H1 (cell line): ENCODE measurements around the gene SCN1B. TPM values are rescaled to one million over a fixed set of nuclear protein-coding genes. Genes with fewer than 3 reads are reported as not detected.

Source experiments
- CTCF ChIA-PET: fragments of 300-600 bp; sonication (Branson Sonifier 250); formaldehyde crosslinking; loops from one replicate; lab custom pipeline; 2021; ENCODE audit not compliant: partially characterized antibody; lab: Charles Lee
- POLR2A ChIA-PET: fragments of 300-600 bp; sonication (Branson Sonifier 250); formaldehyde crosslinking; loops from one replicate; lab custom pipeline; 2021; ENCODE audit warnings: inconsistent platforms; ENCODE audit not compliant: partially characterized antibody; lab: Charles Lee
- DNase-seq, 2 experiments: peaks; one replicate each; pipeline versions ENCODE4 v3.0.0 to v3.0.0-alpha.2; 2010 to 2022; ENCODE audit warnings: low spot score in 2 of 2, low read depth in 1 of 2, mixed read lengths in 1 of 2
- FAIRE-seq: peaks from 2 replicates; lab custom pipeline; 2011; peaks lifted over from hg19 to GRCh38; lab: Jason Lieb, UNC
- H2AFZ ChIP-seq: 2 replicates; pipeline ENCODE4 v1.8.1; 2012; ENCODE audit warnings: low read length, inconsistent platforms
- H2AK5ac ChIP-seq: 2 replicates; pipeline ENCODE4 v1.6.1; 2013; ENCODE audit warnings: low read depth, low read length
- H2BK120ac ChIP-seq: replicated peaks from 2 replicates; pipeline ENCODE3; 2013; ENCODE audit warnings: low read depth, low read length, inconsistent platforms
- H2BK12ac ChIP-seq: 2 replicates; pipeline ENCODE4 v1.6.1; 2013; ENCODE audit warnings: low read depth, low read length
- H2BK15ac ChIP-seq: 2 replicates; pipeline ENCODE4 v1.6.1; 2013; ENCODE audit warnings: low read length
- H2BK20ac ChIP-seq: 2 replicates; pipeline ENCODE4 v1.6.1; 2013; ENCODE audit warnings: low read length
- H2BK5ac ChIP-seq: 2 replicates; pipeline ENCODE4 v1.6.1; 2013; ENCODE audit warnings: low read depth, low read length
- H3K14ac ChIP-seq: 2 replicates; pipeline ENCODE4 v1.6.1; 2013; ENCODE audit warnings: inconsistent platforms; ENCODE audit not compliant: insufficient read length
- H3K18ac ChIP-seq: 2 replicates; pipeline ENCODE4 v1.6.1; 2013; ENCODE audit warnings: low read length; ENCODE audit errors: extremely low read depth
- H3K23ac ChIP-seq: 2 replicates; pipeline ENCODE4 v1.6.1; 2013; ENCODE audit warnings: inconsistent platforms; ENCODE audit not compliant: insufficient read length
- H3K23me2 ChIP-seq: 2 replicates; pipeline ENCODE4 v1.6.1; 2013; ENCODE audit warnings: low read depth, low read length
- H3K27ac ChIP-seq: 2 replicates; pipeline ENCODE4 v1.6.1; 2011; ENCODE audit warnings: low read depth, low read length, inconsistent platforms
- H3K27me3 ChIP-seq, 4 experiments: replicated peaks in 1 of 4; 1 replicate in 1 of 4; 2 replicates in 3 of 4; pipeline versions ENCODE4 v1.6.1 to v1.8.1; 2011 to 2013; ENCODE audit warnings: low read length in 3 of 4, mild to moderate bottlenecking in 3 of 4, inconsistent platforms in 2 of 4, mixed read lengths in 2 of 4, moderate library complexity in 1 of 4; ENCODE audit not compliant: control insufficient read depth in 3 of 4, insufficient read depth in 3 of 4; ENCODE audit errors: extremely low read depth in 1 of 4
- H3K36me3 ChIP-seq, 4 experiments: 2 replicates each; pipeline versions ENCODE4 v1.6.1 to v1.8.1; 2011 to 2013; ENCODE audit warnings: mild to moderate bottlenecking in 4 of 4, low read length in 3 of 4, moderate library complexity in 2 of 4, control low read depth in 1 of 4, inconsistent platforms in 1 of 4; ENCODE audit not compliant: insufficient read depth in 4 of 4, control insufficient read depth in 2 of 4
- H3K4ac ChIP-seq: replicated peaks from 2 replicates; pipeline ENCODE3; 2013; ENCODE audit warnings: low read length, low read depth, mixed read lengths, inconsistent platforms; ENCODE audit not compliant: insufficient read length
- H3K4me1 ChIP-seq, 4 experiments: replicated peaks in 1 of 4; 1 replicate in 1 of 4; 2 replicates in 3 of 4; pipeline versions ENCODE4 v1.6.1 to v1.8.1; 2011 to 2013; ENCODE audit warnings: low read length in 3 of 4, inconsistent platforms in 2 of 4, mixed read lengths in 1 of 4; ENCODE audit not compliant: insufficient read depth in 4 of 4, control insufficient read depth in 3 of 4
- H3K4me2 ChIP-seq, 2 experiments: 2 replicates each; pipeline versions ENCODE4 v1.6.1 to v1.8.1; 2011 to 2013; ENCODE audit warnings: low read depth in 2 of 2, low read length in 2 of 2, control low read depth in 1 of 2, inconsistent platforms in 1 of 2, mild to moderate bottlenecking in 1 of 2; ENCODE audit not compliant: insufficient read depth in 1 of 2
- H3K4me3 ChIP-seq, 4 experiments: fragments of 200-600, 300-600 bp in 1 of 4; sonication (generic), shearing (Covaris generic), sonication (Bioruptor Twin) in 1 of 4; 2 replicates each; pipeline versions ENCODE4 v1.5.1 to v1.8.1; 2011 to 2016; ENCODE audit warnings: low read length in 4 of 4, low read depth in 3 of 4, control low read depth in 2 of 4, inconsistent platforms in 2 of 4, mild to moderate bottlenecking in 2 of 4, mixed read lengths in 1 of 4, moderate library complexity in 1 of 4; ENCODE audit not compliant: insufficient read depth in 2 of 4; ENCODE audit errors: extremely low read depth in 1 of 4
- H3K56ac ChIP-seq: replicated peaks from 2 replicates; pipeline ENCODE3; 2013; ENCODE audit warnings: low read depth, mild to moderate bottlenecking, mixed read lengths, low read length, inconsistent platforms; ENCODE audit not compliant: insufficient read length
- H3K79me1 ChIP-seq: 2 replicates; pipeline ENCODE4 v1.6.1; 2013; ENCODE audit warnings: low read depth, low read length, control low read depth
- H3K79me2 ChIP-seq, 2 experiments: 2 replicates each; pipeline versions ENCODE4 v1.6.1 to v1.8.1; 2012 to 2013; ENCODE audit warnings: low read length in 2 of 2, mild to moderate bottlenecking in 2 of 2, inconsistent platforms in 1 of 2; ENCODE audit not compliant: insufficient read depth in 2 of 2, control insufficient read depth in 1 of 2
- H3K9ac ChIP-seq, 4 experiments: replicated peaks in 1 of 4; 1 replicate in 1 of 4; 2 replicates in 3 of 4; pipeline versions ENCODE4 v1.6.1 to v1.8.1; 2011 to 2013; ENCODE audit warnings: low read depth in 3 of 4, low read length in 3 of 4, control low read depth in 2 of 4, mild to moderate bottlenecking in 2 of 4, moderate library complexity in 2 of 4, inconsistent platforms in 1 of 4; ENCODE audit errors: extremely low read depth in 1 of 4
- H3K9me3 ChIP-seq, 2 experiments: 2 replicates each; pipeline versions ENCODE4 v1.6.1 to v1.8.1; 2012 to 2013; ENCODE audit warnings: mild to moderate bottlenecking in 2 of 2, moderate library complexity in 2 of 2, control low read depth in 1 of 2, inconsistent platforms in 1 of 2, low read depth in 1 of 2, low read length in 1 of 2, mixed read lengths in 1 of 2; ENCODE audit not compliant: insufficient read depth in 2 of 2
- H4K20me1 ChIP-seq, 2 experiments: replicated peaks in 1 of 2; 2 replicates each; pipeline versions ENCODE3 to v1.8.1; 2011 to 2013; ENCODE audit warnings: inconsistent platforms in 2 of 2, low read length in 2 of 2, mild to moderate bottlenecking in 1 of 2; ENCODE audit not compliant: insufficient read depth in 2 of 2, control insufficient read depth in 1 of 2
- H4K5ac ChIP-seq: 2 replicates; pipeline ENCODE4 v1.6.1; 2013; ENCODE audit warnings: low read length, low read depth, mixed read lengths, inconsistent platforms; ENCODE audit not compliant: insufficient read length
- H4K8ac ChIP-seq: 2 replicates; pipeline ENCODE4 v1.8.0; 2013; ENCODE audit warnings: mild to moderate bottlenecking, moderate library complexity, low read length, inconsistent platforms; ENCODE audit not compliant: insufficient read depth; ENCODE audit errors: extremely low read depth
- H4K91ac ChIP-seq: replicated peaks from 2 replicates; pipeline ENCODE3; 2013; ENCODE audit warnings: low read length, mixed read lengths, inconsistent platforms; ENCODE audit not compliant: insufficient read length
- POLR2A ChIP-seq, 2 experiments: IDR thresholded peaks; 1 replicate in 1 of 2; 2 replicates in 1 of 2; pipeline ENCODE4 v1.6.1; 2011; ENCODE audit warnings: low read depth in 2 of 2, low read length in 2 of 2, mild to moderate bottlenecking in 2 of 2; ENCODE audit errors: control extremely low read depth in 1 of 2
- POLR2AphosphoS5 ChIP-seq: IDR thresholded peaks from 2 replicates; pipeline ENCODE4 v1.6.1; 2011; ENCODE audit warnings: low read depth, low read length
- RBBP5 ChIP-seq: IDR thresholded peaks from 2 replicates; pipeline ENCODE4 v1.7.1; 2012; ENCODE audit warnings: low read depth, mild to moderate bottlenecking, inconsistent platforms, low read length, moderate library complexity, borderline replicate concordance
- SP1 ChIP-seq: IDR thresholded peaks from 2 replicates; pipeline ENCODE4 v1.6.1; 2011; ENCODE audit warnings: low read depth, low read length
- WGBS, 2 experiments: shearing (Covaris generic) in 1 of 2; methylation state at CpG; one replicate each; pipeline versions ENCODE4 v1.1.6 to v1.1.7; 2013 to 2015; ENCODE audit warnings: low lambda C conversion rate in 2 of 2, mixed read lengths in 2 of 2, inconsistent platforms in 1 of 2, low coverage in 1 of 2, missing lambda C conversion rate in 1 of 2; ENCODE audit not compliant: insufficient replicate concordance in 2 of 2, insufficient coverage in 1 of 2, insufficient read length in 1 of 2; ENCODE audit errors: extremely low coverage in 1 of 2, missing lambda C conversion rate in 1 of 2; 5-methylcytosine and 5-hydroxymethylcytosine counted together
- polyA plus RNA-seq, 7 experiments: library from polyadenylated mRNA; depleted of rRNA in 3 of 7; stranded (reverse) in 5 of 7; unstranded in 2 of 7; fragments of >200 nt in 5 of 7; fragments of 200-250 nt in 2 of 7; gene quantifications; 1 replicate in 5 of 7; 2 replicates in 1 of 7; 4 replicates in 1 of 7; pipeline versions ENCODE4 v1.2.1 to v1.2.3, GENCODE V29; 2011 to 2013; ENCODE audit warnings: missing spikeins in 2 of 7, mixed read lengths in 2 of 7
- total RNA-seq: library from RNA; stranded (reverse); fragmentation: NEBNext Ultra II Directional; extraction: Animal tissue kit (Norgen Biotek cat#: 25700); gene quantifications from 2 replicates; pipeline ENCODE4 v1.2.1, GENCODE V29; 2021
- TF ChIP-seq, protein P1 (sequence below): IDR thresholded peaks from 2 replicates; pipeline ENCODE4 v1.6.1; 2012; ENCODE audit warnings: inconsistent platforms

Gene SCN1B
- total and polyA plus RNA-seq, 2 of the 8 experiments (the other 6 are each of a cell fraction or from before 2014, with no cell fraction given): 3.1 to 3.5 TPM

DNA sequence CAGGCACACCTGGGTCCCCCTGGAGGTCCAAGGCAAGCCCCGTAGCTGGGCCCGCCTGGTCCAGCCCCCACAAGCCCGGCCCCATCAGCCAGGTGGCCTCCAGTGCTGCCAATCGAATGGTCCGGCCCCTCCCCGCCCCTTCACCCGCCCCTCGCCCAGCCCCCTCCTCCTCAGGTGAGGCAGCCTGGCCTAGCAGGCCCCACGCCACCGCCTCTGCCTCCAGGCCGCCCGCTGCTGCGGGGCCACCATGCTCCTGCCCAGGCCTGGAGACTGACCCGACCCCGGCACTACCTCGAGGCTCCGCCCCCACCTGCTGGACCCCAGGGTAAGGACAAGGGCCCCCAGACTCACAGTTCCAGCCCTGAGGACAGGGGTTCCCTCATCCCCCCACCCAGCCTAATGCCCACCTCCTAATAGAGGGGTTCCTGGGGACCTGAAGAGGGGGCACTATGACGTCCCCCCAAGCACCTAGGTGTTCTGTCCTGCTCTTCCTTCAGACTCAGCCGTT lies 11.3 kb downstream of the SCN1B start, which contains the start of gene HPN:
TSS of gene HPN (plus strand) at position 174 of the 508 bp plus-strand sequence. CDS start 786 bp downstream, outside the sequence.
- H3K4me3 ChIP-seq: peak within 1 kb of the TSS; percentile 32 to 66 (median 44)
- no peak for FAIRE-seq
- H2BK12ac ChIP-seq: peak within 1 kb of the TSS; percentile 97
- H3K4ac ChIP-seq: peak within 1 kb of the TSS; percentile 92
- POLR2A ChIA-PET: interaction anchor here (0.8 to 1.6 kb wide), 5 partner anchors 12 to 42 kb away, joined by 3 to 12 read pairs (median 5); partner anchors contain the start of gene SCN1B
- H2AK5ac ChIP-seq: peak within 1 kb of the TSS; percentile 10; the same call in 1 of the 2 replicates
- peak within 1 kb of the TSS; percentile 90 for H4K8ac ChIP-seq
- H3K79me1 ChIP-seq: no peaks in the 10 kb centered on the region
- CTCF ChIA-PET: interaction anchor here (0.7 to 6.4 kb wide), 4 partner anchors 9 to 94 kb away, joined by 4 to 105 read pairs (median 22); partner anchors contain the start of gene LGI4
- peak within 1 kb of the TSS; percentile 1 for H2BK120ac ChIP-seq
- 0 out of 2 replicates have a peak within 1 kb of the TSS, but pooled peaks have one; percentile 90 for H2BK20ac ChIP-seq
- H3K56ac ChIP-seq: peak within 1 kb of the TSS; percentile 72
- H3K4me1 ChIP-seq: peaks cover 5 to 39% (median 25%) of the 10 kb centered on the region in 4 experiments
- peak within 1 kb of the TSS; percentile 80; the same call in 1 of the 2 replicates for H3K27ac ChIP-seq
- H3K18ac ChIP-seq: peak within 1 kb of the TSS; percentile 75
- peak within 1 kb of the TSS; percentile 93; the same call in 1 of the 2 replicates for H2BK5ac ChIP-seq
- WGBS, 2 experiments: 3% methylated on average over 10 of the region's 19 CpGs; no CpG with 5 or more reads in 1 of the 2 experiments
- peak within 1 kb of the TSS; percentile 99 for H2BK15ac ChIP-seq
- TF ChIP-seq SP1: 0 out of 2 replicates have a peak, but pooled peaks have one; percentile 28
- TF ChIP-seq POLR2AphosphoS5: 0 out of 2 replicates have a peak, but pooled peaks have one; percentile 29
- TF ChIP-seq, protein P1, sequence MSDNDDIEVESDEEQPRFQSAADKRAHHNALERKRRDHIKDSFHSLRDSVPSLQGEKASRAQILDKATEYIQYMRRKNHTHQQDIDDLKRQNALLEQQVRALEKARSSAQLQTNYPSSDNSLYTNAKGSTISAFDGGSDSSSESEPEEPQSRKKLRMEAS: peak; percentile 44; the same call in 1 of the 2 replicates
- no peak for TF ChIP-seq POLR2A (IDR thresholded peaks at IDR 0.05; ENCODE audit: control extremely low read depth in 1 of 2, low read depth in 2 of 2, low read length in 2 of 2)
- no peak for TF ChIP-seq RBBP5
- H4K5ac ChIP-seq: peak within 1 kb of the TSS; percentile 59
- no peak within 1 kb of the TSS for H3K14ac ChIP-seq
- H3K23ac ChIP-seq: no peak within 1 kb of the TSS
- peak in 1 of 2 experiments; percentile 86 for DNase-seq
- H3K9me3 ChIP-seq: no peaks in the 10 kb centered on the region
- H3K36me3 ChIP-seq: no peaks in the 10 kb centered on the region; a peak in 1 of 8 replicates
- peaks cover 7% of the 10 kb centered on the region; the same call in 1 of the 2 replicates for H3K23me2 ChIP-seq
- peaks cover 0 to 12% of the 10 kb centered on the region in 2 experiments; a peak in 1 of 4 replicates for H3K79me2 ChIP-seq
- peak within 1 kb of the TSS in 3 of 4 experiments; percentile 12 to 58 (median 56); a peak in 5 of 7 replicates for H3K9ac ChIP-seq
- peak within 1 kb of the TSS; percentile 79 to 83 for H3K4me2 ChIP-seq
- H4K20me1 ChIP-seq: peaks cover 2 to 5% of the 10 kb centered on the region in 2 experiments
- H4K91ac ChIP-seq: peak within 1 kb of the TSS; percentile 98
- H3K27me3 ChIP-seq: no peaks in the 10 kb centered on the region
- H2AFZ ChIP-seq: no peak within 1 kb of the TSS
